ENCODE measurements around the gene RAP2B.
"Not testable (repeated sequence)": the region's sequence is repeated elsewhere in the genome, so short reads cannot be mapped to it uniquely, and the experiment has no call there.

Gene RAP2B

GRCh38 chr3:153161714-153162512, at the start of gene RAP2B:
RAP2B (plus strand) TSS chr3:153162226; CDS start chr3:153162694, 468 bp downstream.
- DNase-seq (ENCODE audit: low read depth) = peak; percentile 96
- peak within 1 kb of the TSS; percentile 91 for H3K4me3 ChIP-seq (ENCODE audit: low read depth, low read length)
- TF ChIP-seq POLR2A (IDR thresholded peaks at IDR 0.05; ENCODE audit: extremely low read depth, insufficient read length) = peak; percentile 92
- TF ChIP-seq MYC (IDR thresholded peaks at IDR 0.05; ENCODE audit: low read depth, low read length) = peak; percentile 42; the same call in 1 of the 2 replicates
- peak; percentile 65; the same call in 1 of the 2 replicates for TF ChIP-seq MAX (IDR thresholded peaks at IDR 0.05; ENCODE audit: low read depth, low read length)
- no peak for TF ChIP-seq CTCF (IDR thresholded peaks at IDR 0.05; ENCODE audit: low read depth, low read length)

GRCh38 chr3:153113541-153113940, 48.5 kb upstream of the RAP2B start:
- no peak for TF ChIP-seq MAX (IDR thresholded peaks at IDR 0.05; ENCODE audit: low read depth, low read length)
- no peak for TF ChIP-seq CTCF (IDR thresholded peaks at IDR 0.05; ENCODE audit: low read depth, low read length)
- TF ChIP-seq POLR2A (IDR thresholded peaks at IDR 0.05; ENCODE audit: extremely low read depth, insufficient read length) = no peak
- DNase-seq (ENCODE audit: low read depth) = no peak
- H3K4me3 ChIP-seq (ENCODE audit: low read depth, low read length) = no peak overlapping the region

- H3K4me3 ChIP-seq (ENCODE audit: low read depth, low read length); DNase-seq (ENCODE audit: low read depth): not testable (repeated sequence)
Measured at GRCh38 chr3:153114270-153114669, 47.8 kb upstream of the RAP2B start.

GRCh38 chr3:153115326-153115725, 46.7 kb upstream of the RAP2B start:
- no peak for TF ChIP-seq MAX (IDR thresholded peaks at IDR 0.05; ENCODE audit: low read depth, low read length)
- TF ChIP-seq MYC (IDR thresholded peaks at IDR 0.05; ENCODE audit: low read depth, low read length) = no peak
- no peak for TF ChIP-seq CTCF (IDR thresholded peaks at IDR 0.05; ENCODE audit: low read depth, low read length)
- TF ChIP-seq POLR2A (IDR thresholded peaks at IDR 0.05; ENCODE audit: extremely low read depth, insufficient read length) = no peak
- DNase-seq (ENCODE audit: low read depth) = no peak
- H3K4me3 ChIP-seq (ENCODE audit: low read depth, low read length) = no peak overlapping the region

GRCh38 chr3:153127788-153128187, 34.2 kb upstream of the RAP2B start:
- DNase-seq (ENCODE audit: low read depth) = no peak
- TF ChIP-seq MYC (IDR thresholded peaks at IDR 0.05; ENCODE audit: low read depth, low read length) (no peak), MAX (IDR thresholded peaks at IDR 0.05; ENCODE audit: low read depth, low read length) (no peak), CTCF (IDR thresholded peaks at IDR 0.05; ENCODE audit: low read depth, low read length) (no peak), POLR2A (IDR thresholded peaks at IDR 0.05; ENCODE audit: extremely low read depth, insufficient read length) (no peak)
- H3K4me3 ChIP-seq (ENCODE audit: low read depth, low read length) = no peak overlapping the region

GRCh38 chr3:153129426-153129825, 32.6 kb upstream of the RAP2B start:
- DNase-seq (ENCODE audit: low read depth) = no peak
- TF ChIP-seq MYC (IDR thresholded peaks at IDR 0.05; ENCODE audit: low read depth, low read length) (no peak), POLR2A (IDR thresholded peaks at IDR 0.05; ENCODE audit: extremely low read depth, insufficient read length) (no peak), MAX (IDR thresholded peaks at IDR 0.05; ENCODE audit: low read depth, low read length) (no peak), CTCF (IDR thresholded peaks at IDR 0.05; ENCODE audit: low read depth, low read length) (no peak)
- H3K4me3 ChIP-seq (ENCODE audit: low read depth, low read length) = no peak overlapping the region
